OCI-LY7 (cell line): ENCODE results near the gene CEACAM4.

Experiments used
- CTCF ChIP-seq: fragments of 200-600 bp; sonication (generic); conservative IDR thresholded peaks from 2 replicates; pipeline ENCODE4 v1.5.1; 2014; ENCODE audit warnings: mild to moderate bottlenecking, antibody characterized with exemption, low read length, moderate library complexity, mixed read lengths
- EZH2phosphoT487 ChIP-seq: fragments of 200-600 bp; sonication (generic); IDR thresholded peaks from 2 replicates; pipeline ENCODE4 v1.6.1; 2018; ENCODE audit warnings: low read depth, borderline replicate concordance, mild to moderate bottlenecking, mixed run types, antibody characterized with exemption, low read length, moderate library complexity, mixed read lengths

- no peak for TF ChIP-seq CTCF
- no peak for TF ChIP-seq EZH2phosphoT487
Observed at GRCh38 chr19:41577144-41577830, 49.6 kb downstream of the CEACAM4 start.
